GM21529 (cell line): Measurements from ENCODE around the gene DHRS7.
"Not testable (repeated sequence)": the region's sequence is repeated elsewhere in the genome, so short reads cannot be mapped to it uniquely, and the experiment has no call there.

Experiments
- ATAC-seq: cut with Tn5 transposase; IDR thresholded peaks from one replicate; pipeline ENCODE4 v1.9.1; 2021; ENCODE audit not compliant: unreplicated experiment

The DHRS7 gene

GRCh38 chr14:60153991-60154390, 11.2 kb downstream of the DHRS7 start:
- ATAC-seq = no peak

- peak; percentile 86 for ATAC-seq
Measured at GRCh38 chr14:60151715-60152114, 13.5 kb downstream of the DHRS7 start.

- no peak for ATAC-seq
Measured at GRCh38 chr14:60134702-60135101, 30.5 kb downstream of the DHRS7 start.

- no peak for ATAC-seq
Measured at GRCh38 chr14:60133487-60133886, 31.7 kb downstream of the DHRS7 start.

DNA sequence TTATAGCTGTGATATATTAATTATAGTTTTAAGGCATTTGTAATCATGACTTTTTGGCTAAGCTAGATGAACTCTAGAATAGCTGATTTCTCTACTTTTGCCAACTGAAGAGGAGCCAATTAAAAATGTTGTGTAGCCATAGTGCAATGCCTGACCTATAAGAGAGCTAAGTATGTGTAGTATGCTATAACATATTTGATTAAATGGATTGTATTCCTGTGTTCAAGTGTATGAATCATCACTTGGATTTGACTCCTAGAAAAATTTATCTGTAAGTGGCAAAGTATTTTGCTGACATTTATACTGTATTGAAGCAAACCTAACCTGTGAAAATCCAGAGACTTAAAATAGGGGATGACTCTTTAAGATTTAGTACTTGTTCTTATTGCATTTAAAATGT, 39.3 kb downstream of the DHRS7 start:
- no peak for ATAC-seq

DNA sequence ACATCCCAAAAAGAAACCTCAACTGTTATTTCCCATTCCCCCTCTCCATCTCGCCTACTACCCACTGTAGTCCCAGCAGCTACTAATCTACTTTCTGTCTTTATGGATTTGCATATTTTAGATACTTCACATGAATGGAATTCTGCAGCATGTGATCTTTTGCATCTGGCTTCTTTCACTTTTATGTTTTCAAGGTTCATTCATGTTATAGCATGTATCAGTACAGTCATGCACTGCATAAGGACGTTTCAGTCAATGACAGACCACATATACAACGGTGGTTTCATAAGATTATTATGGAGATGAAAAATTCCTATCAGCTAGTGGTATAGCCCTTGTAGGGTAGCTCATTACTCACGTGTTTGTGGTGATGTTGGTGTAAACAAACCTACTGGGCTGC, 49.0 kb downstream of the DHRS7 start:
- ATAC-seq = no peak

- no peak for ATAC-seq
Measured at GRCh38 chr14:60114881-60115280, 50.3 kb downstream of the DHRS7 start.

GRCh38 chr14:60111732-60112131, 53.5 kb downstream of the DHRS7 start:
- no peak for ATAC-seq

- ATAC-seq = no peak
Measured at GRCh38 chr14:60107477-60107876, 57.7 kb downstream of the DHRS7 start.

GRCh38 chr14:60106339-60106738, 58.9 kb downstream of the DHRS7 start:
- no peak for ATAC-seq

- no peak for ATAC-seq
Measured at GRCh38 chr14:60102389-60102788, 62.8 kb downstream of the DHRS7 start.

GRCh38 chr14:60101786-60102185, 63.4 kb downstream of the DHRS7 start:
- ATAC-seq = no peak

DNA sequence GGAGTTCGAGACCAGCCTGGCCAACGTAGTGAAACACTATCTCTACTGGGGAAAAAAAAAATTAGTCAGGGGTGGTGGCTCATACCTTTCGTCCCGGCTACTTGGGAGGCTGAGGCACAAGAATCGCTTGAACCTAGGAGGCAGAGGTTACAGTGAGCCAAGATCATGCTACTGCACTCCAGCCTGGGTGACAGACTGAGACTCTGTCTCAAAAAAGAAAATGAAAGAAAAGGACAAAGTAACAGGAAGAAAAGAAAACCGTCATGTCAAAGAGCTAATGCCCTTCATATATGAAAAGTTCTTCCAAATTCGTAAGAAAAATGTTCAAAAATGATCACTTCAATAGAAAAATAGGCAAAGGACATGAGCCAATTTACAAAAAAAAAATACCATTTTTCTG, 65.3 kb downstream of the DHRS7 start:
- not testable (repeated sequence) for ATAC-seq

DNA sequence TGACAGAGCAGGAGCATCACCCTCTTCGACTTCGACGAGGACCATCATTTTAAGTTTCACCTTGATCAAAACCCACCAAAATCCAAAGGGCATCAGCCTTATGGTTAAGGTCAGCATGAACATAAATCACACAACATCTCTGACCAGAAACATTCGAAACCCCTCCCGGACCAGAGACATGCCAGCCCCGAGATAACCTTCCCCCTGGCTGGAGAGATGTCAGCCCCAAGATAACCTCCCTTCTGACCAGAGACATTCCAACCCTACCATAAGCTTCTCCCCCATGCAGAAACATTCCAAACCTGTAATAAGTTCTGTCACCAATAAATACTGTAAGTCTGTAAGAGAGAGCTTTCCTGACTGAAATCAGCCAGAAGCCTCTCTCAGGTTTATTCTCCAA, 67.2 kb downstream of the DHRS7 start:
- no peak for ATAC-seq

- ATAC-seq = no peak
Measured at GRCh38 chr14:60095781-60096450, 69.3 kb downstream of the DHRS7 start.

GRCh38 chr14:60095231-60095630, 70.0 kb downstream of the DHRS7 start:
- no peak for ATAC-seq

GRCh38 chr14:60094306-60094897, 70.8 kb downstream of the DHRS7 start:
- no peak for ATAC-seq
